RWPE1 (cell line): ENCODE data around the gene DUT.

ENCODE experiments used
- CTCF ChIA-PET: fragments of 350-600 bp; sonication (Branson Sonifier 250); formaldehyde crosslinking; extraction: SDS; loops from one replicate; lab custom pipeline; 2021; lab: Yijun Ruan, JAX
- POLR2A ChIA-PET: fragments of 400-600 bp; formaldehyde crosslinking; extraction: SDS; loops from one replicate; lab custom pipeline; 2020; ENCODE audit warnings: antibody characterized with exemption; ENCODE audit not compliant: low non-redundant PET; lab: Yijun Ruan, JAX
- DNase-seq: peaks from one replicate; pipeline ENCODE4 v3.0.0; 2012; ENCODE audit warnings: low spot score
- H3K27ac ChIP-seq: fragments of 450-650 bp; 2 replicates; pipeline ENCODE4 v1.5.1; 2017
- CTCF ChIP-seq: fragments of 450-650 bp; conservative IDR thresholded peaks from 2 replicates; pipeline ENCODE4 v1.5.1; 2017; ENCODE audit warnings: low read depth, mild to moderate bottlenecking

DUT gene

GRCh38 chr15:48330855-48331795, at the start of gene DUT:
TSS of gene DUT (plus strand) at chr15:48331429. CDS start at chr15:48331516, 87 bp downstream.
- POLR2A ChIA-PET, result interaction anchor here (0.6 kb wide), 2 partner anchors 13 to 441 kb away, joined by 3 to 7 read pairs; no protein-coding TSS in a partner anchor
- DNase-seq, result peak; percentile 70
- CTCF ChIA-PET, result interaction anchor here (0.6 to 0.8 kb wide), 3 partner anchors 11 to 336 kb away, joined by 3 to 4 read pairs (median 4); no protein-coding TSS in a partner anchor

GRCh38 chr15:48281674-48282073, 49.6 kb upstream of the DUT start:
- POLR2A ChIA-PET, result no interaction called here
- DNase-seq, result no peak
- H3K27ac ChIP-seq, result no peak overlapping the region
- CTCF ChIA-PET, result no interaction called here
- TF ChIP-seq CTCF, result no peak

More at GRCh38 chr15:48330855-48331795, at the start of gene DUT:
- peak within 1 kb of the TSS; percentile 97 for H3K27ac ChIP-seq
- no peak for TF ChIP-seq CTCF

- TF ChIP-seq CTCF, result no peak
- no peak for DNase-seq
- H3K27ac ChIP-seq, result no peak overlapping the region
- ChIA-PET POLR2A (no interaction called here), CTCF (no interaction called here)
These were observed 49.0 kb upstream of the DUT start for GRCh38 chr15:48282216-48282615.

GRCh38 chr15:48283396-48284145, 47.7 kb upstream of the DUT start:
- CTCF ChIA-PET, result interaction anchor here (0.6 kb wide), 2 partner anchors 71 to 1088 kb away, joined by 3 read pairs; no protein-coding TSS in a partner anchor
- no peak overlapping the region for H3K27ac ChIP-seq
- POLR2A ChIA-PET, result no interaction called here
- no peak for DNase-seq
- TF ChIP-seq CTCF, result no peak

- peak; percentile 72 for DNase-seq
- no peak overlapping the region for H3K27ac ChIP-seq
- TF ChIP-seq CTCF, result peak; percentile 83
- ChIA-PET POLR2A (no interaction called here), CTCF (interaction anchor here (0.6 to 2.4 kb wide), 16 partner anchors 11 to 1884 kb away, joined by 3 to 7 read pairs (median 4); partner anchors contain the start of gene DUT)
These were observed 45.7 kb upstream of the DUT start for GRCh38 chr15:48285329-48286214.
